SH-SY5Y (cell line): Measurements from ENCODE around the gene SMARCAD1.

ENCODE experiments used
- GATA2 ChIP-seq: IDR thresholded peaks from 2 replicates; pipeline ENCODE4 v1.6.1; 2011; ENCODE audit warnings: mild to moderate bottlenecking, low read depth, low read length
- GATA3 ChIP-seq: IDR thresholded peaks from 2 replicates; pipeline ENCODE4 v1.6.1; 2011; ENCODE audit warnings: low read depth, mild to moderate bottlenecking, low read length, moderate library complexity

DNA sequence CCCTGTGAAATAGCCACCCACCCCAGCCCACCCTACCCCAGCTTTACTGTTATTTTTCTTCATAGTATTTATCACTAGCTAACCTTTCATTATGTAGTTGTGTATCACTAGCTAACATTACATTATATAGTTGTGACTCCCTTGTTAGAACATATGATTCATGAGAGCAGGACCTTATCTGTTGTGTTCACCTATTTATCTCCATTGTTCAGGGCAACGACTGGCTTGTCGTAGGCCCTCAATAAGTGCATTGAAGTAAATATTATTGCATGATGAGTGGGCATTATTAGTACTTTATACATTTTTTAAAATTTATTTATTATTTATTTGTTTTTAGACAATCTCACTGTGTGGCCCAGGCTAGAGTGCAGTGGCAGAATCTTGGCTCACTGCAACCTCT lies 4.2 kb downstream of the SMARCAD1 start:
- TF ChIP-seq GATA3 (no peak), GATA2 (no peak)
